Measurements from ENCODE around the gene TRMT61A.

The TRMT61A gene

GRCh38 chr14:103546652-103547454 is 17.9 kb downstream of the TRMT61A start:
- no peak overlapping the region for H2AFZ ChIP-seq (ENCODE audit: low read depth, low read length)
- no peak overlapping the region for H3K4me3 ChIP-seq (ENCODE audit: low read length)
- peaks cover 57% of the 10 kb centered on the region for H3K4me1 ChIP-seq (ENCODE audit: insufficient read depth, low read length)
- H3K27me3 ChIP-seq (ENCODE audit: insufficient read depth, low read length) = no peaks in the 10 kb centered on the region
- no peaks in the 10 kb centered on the region for H3K9me3 ChIP-seq (ENCODE audit: low read length)
- no peaks in the 10 kb centered on the region for H3K36me3 ChIP-seq (ENCODE audit: insufficient read depth, low read length)

DNA sequence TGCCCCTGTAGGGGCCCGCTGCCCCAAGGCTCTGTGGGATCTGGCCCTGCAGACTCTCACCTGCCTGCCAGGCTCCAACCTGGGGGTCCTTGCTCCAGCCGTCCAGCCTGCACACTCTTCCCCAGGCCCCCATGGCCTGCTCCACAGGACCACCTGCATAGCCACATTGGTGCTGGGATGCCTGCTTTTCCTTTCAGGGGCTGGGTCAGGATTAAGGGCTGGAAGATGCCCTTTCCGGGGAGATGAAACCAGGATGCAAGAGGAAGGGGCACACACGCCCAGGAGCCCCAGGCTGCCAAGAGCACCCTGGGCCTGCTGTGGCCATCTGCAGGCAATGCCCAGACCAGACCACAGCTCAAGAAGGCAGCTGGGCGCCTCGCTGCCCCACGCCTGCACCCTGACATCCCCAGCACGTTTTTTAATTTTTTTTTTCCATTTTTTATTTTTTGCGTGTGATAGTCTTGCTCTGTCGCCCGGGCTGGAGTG is 18.5 kb downstream of the TRMT61A start:
- Histone ChIP-seq H3K36me3 (ENCODE audit: insufficient read depth, low read length) (no peaks in the 10 kb centered on the region), H3K4me1 (ENCODE audit: insufficient read depth, low read length) (peaks cover 51% of the 10 kb centered on the region), H3K4me3 (ENCODE audit: low read length) (no peak overlapping the region), H2AFZ (ENCODE audit: low read depth, low read length) (no peak overlapping the region), H3K27me3 (ENCODE audit: insufficient read depth, low read length) (no peaks in the 10 kb centered on the region), H3K9me3 (ENCODE audit: low read length) (no peaks in the 10 kb centered on the region)

- Histone ChIP-seq H3K4me1 (ENCODE audit: insufficient read depth, low read length) (peaks cover 48% of the 10 kb centered on the region), H2AFZ (ENCODE audit: low read depth, low read length) (no peak overlapping the region), H3K9me3 (ENCODE audit: low read length) (no peaks in the 10 kb centered on the region), H3K27me3 (ENCODE audit: insufficient read depth, low read length) (no peaks in the 10 kb centered on the region), H3K4me3 (ENCODE audit: low read length) (no peak overlapping the region), H3K36me3 (ENCODE audit: insufficient read depth, low read length) (no peaks in the 10 kb centered on the region)
These were observed 19.0 kb downstream of the TRMT61A start for GRCh38 chr14:103547941-103548462.

DNA sequence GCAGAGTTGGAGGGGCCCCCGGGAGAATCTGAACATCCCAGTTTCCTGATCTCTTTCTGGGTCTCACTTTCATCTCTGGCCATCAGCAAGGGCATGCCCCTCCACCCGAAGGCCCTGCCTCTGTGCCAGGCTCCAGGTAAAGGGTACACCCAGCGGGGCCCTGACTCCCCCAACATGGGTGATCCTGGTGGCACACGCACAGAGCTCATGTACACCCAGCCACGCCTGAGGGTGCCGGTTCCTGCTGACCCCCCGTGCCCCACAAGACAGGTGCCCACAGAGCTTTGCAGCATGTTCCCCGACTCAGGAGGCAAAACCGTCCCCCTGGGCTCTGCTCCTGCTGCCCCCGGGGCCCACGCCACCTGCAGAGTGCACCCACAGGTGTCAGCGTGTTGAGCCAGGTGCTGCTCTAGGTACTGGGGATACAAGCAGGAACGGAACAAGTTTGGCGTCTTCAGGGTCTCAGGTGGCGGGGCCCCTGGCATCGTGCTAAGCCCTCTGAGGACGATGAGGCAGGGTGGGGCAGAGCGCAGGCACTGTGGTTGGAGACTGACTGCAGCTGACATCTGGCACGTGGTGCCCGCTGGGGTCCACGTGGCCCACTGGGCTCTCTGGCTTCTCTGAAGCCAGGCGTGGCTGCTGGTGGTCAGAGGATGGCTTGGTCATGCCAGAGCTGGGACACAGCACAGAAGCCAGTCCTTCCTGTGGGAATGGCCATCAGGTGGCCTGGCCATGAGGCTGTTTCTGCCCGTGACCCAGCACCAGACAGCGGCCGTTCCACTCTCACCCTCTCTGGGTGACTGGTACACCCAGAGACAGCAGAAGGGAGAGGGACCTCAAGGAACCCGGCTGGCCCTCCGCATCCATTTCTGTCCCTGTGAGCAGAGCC is 19.7 kb downstream of the TRMT61A start:
- Histone ChIP-seq H3K4me1 (ENCODE audit: insufficient read depth, low read length) (peaks cover 40% of the 10 kb centered on the region), H3K4me3 (ENCODE audit: low read length) (no peak overlapping the region)

DNA sequence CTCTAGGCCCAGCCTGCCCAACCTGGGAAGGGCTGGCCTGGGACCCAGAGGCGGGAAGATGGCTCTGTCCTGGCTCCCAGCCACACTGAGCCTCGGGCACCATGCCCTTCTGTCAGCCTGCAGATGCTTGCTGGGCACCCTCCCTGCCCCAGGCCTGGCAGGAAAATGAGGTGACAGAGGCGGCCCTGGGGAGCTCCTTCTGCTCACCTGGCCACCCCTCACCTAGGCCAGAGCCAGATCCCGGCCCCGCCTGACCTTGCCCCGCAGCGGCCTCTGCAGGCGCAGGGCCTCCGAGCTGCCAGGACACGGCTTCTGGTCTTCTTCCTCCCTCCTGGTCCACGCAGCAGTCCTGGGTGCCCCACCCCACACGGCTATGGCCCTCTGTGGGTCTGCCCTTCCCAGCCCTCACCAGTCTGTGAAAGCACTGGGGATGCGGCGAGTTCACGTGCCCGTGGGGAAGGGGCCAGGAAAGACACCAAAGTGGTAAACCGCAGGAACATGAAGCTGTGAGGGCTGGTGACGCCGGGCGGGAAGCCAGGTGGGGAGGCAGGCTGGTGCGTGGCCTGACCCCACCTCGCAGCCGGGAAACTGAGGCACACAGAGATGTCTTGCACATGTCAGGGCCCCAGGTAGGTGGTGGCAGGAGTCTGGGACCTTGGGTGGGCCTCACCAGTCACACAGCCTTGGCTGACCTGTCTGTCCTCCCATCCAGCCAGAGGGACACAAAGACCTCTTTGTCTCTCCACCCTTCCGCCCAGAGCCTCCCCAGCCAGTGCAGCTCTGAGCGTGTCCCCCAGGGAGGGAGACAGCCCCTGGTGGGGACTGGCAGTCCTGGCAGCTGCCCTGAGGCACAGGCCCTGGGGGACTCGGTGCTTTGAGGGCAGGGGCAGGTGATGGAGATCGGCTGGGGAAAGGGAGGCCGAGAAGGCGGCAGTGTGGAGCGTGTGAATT is 20.6 kb downstream of the TRMT61A start:
- Histone ChIP-seq H3K9me3 (ENCODE audit: low read length) (no peaks in the 10 kb centered on the region), H3K4me3 (ENCODE audit: low read length) (no peak overlapping the region), H2AFZ (ENCODE audit: low read depth, low read length) (no peak overlapping the region), H3K36me3 (ENCODE audit: insufficient read depth, low read length) (no peaks in the 10 kb centered on the region), H3K4me1 (ENCODE audit: insufficient read depth, low read length) (peaks cover 31% of the 10 kb centered on the region), H3K27me3 (ENCODE audit: insufficient read depth, low read length) (no peaks in the 10 kb centered on the region)

More for the DNA sequence above, 19.7 kb downstream of the TRMT61A start:
- H3K9me3 ChIP-seq (ENCODE audit: low read length) = no peaks in the 10 kb centered on the region
- no peaks in the 10 kb centered on the region for H3K36me3 ChIP-seq (ENCODE audit: insufficient read depth, low read length)
- no peak overlapping the region for H2AFZ ChIP-seq (ENCODE audit: low read depth, low read length)
- H3K27me3 ChIP-seq (ENCODE audit: insufficient read depth, low read length) = no peaks in the 10 kb centered on the region

- no peak overlapping the region for H3K4me3 ChIP-seq (ENCODE audit: low read length)
- H2AFZ ChIP-seq (ENCODE audit: low read depth, low read length) = no peak overlapping the region
- H3K27me3 ChIP-seq (ENCODE audit: insufficient read depth, low read length) = no peaks in the 10 kb centered on the region
- H3K36me3 ChIP-seq (ENCODE audit: insufficient read depth, low read length) = no peaks in the 10 kb centered on the region
- H3K9me3 ChIP-seq (ENCODE audit: low read length) = no peaks in the 10 kb centered on the region
- H3K4me1 ChIP-seq (ENCODE audit: insufficient read depth, low read length) = peaks cover 21% of the 10 kb centered on the region
These were observed 21.7 kb downstream of the TRMT61A start for GRCh38 chr14:103550451-103551337.

DNA sequence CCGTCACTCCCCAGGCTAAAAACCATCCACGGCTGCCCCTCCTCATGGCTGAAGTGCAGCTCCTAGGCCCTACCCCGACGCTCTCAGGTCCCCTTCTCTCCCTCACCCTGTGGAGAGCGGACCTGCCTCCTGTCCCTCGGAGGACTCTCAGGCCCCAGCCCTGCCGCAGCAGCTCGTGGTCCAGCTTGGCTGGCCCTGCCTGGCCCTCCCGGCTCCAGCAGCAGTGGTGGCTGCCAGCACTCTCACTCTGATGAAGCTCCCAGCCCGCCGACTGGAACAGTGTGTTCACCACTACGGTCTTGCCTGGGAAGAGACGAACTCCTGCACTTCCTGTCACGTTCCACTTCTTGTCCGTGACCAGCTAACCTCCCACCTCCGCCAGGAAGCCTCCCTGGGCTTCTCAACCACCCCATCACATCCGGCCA is 22.4 kb downstream of the TRMT61A start:
- H3K4me3 ChIP-seq (ENCODE audit: low read length) = no peak overlapping the region
- H3K27me3 ChIP-seq (ENCODE audit: insufficient read depth, low read length) = no peaks in the 10 kb centered on the region
- H3K36me3 ChIP-seq (ENCODE audit: insufficient read depth, low read length) = no peaks in the 10 kb centered on the region
- no peak overlapping the region for H2AFZ ChIP-seq (ENCODE audit: low read depth, low read length)
- peaks cover 14% of the 10 kb centered on the region for H3K4me1 ChIP-seq (ENCODE audit: insufficient read depth, low read length)
- no peaks in the 10 kb centered on the region for H3K9me3 ChIP-seq (ENCODE audit: low read length)

DNA sequence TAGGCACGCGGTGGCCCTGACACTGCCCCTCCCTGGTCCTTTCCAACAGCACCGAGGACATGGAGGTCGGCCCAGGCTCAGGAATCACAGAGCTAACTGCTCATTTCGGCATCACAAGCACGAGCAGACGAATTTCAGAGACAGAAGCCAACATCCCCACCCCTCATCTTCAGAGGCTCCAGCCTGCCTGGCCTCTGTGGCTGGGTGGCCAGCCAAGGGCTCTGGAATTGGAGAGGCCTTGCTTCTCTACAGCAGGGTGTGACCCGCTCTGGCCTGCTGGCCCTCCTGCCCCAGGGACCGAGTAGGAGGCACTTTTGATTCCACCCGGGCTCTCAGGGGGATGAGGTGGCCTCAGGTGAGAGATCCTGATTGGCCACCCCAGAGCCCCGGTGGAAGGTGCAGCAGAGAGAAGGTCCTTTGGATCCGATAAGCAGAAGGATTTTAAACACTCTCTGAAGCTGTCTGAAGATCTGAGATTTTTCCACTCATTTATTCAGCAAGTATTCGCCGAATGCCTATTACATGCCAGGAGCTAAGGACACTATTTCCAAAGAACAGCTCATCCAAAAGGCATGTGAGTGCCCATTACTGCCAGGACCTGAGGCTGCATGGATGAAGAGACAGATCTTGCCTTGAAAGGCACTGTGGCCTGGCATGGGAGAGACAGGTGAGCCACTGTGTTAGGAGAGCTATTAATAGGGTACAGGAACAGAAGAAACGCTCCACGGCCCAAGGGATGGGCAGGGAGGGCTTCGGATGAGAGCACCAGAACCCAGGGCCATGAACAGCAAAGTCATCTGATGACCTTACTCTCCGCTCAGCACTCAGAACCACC is 23.2 kb downstream of the TRMT61A start:
- peaks cover 4% of the 10 kb centered on the region for H3K36me3 ChIP-seq (ENCODE audit: insufficient read depth, low read length)
- H3K27me3 ChIP-seq (ENCODE audit: insufficient read depth, low read length) = no peaks in the 10 kb centered on the region
- H3K4me3 ChIP-seq (ENCODE audit: low read length) = no peak overlapping the region
- peaks cover 10% of the 10 kb centered on the region for H3K4me1 ChIP-seq (ENCODE audit: insufficient read depth, low read length)
- no peaks in the 10 kb centered on the region for H3K9me3 ChIP-seq (ENCODE audit: low read length)
- H2AFZ ChIP-seq (ENCODE audit: low read depth, low read length) = no peak overlapping the region

DNA sequence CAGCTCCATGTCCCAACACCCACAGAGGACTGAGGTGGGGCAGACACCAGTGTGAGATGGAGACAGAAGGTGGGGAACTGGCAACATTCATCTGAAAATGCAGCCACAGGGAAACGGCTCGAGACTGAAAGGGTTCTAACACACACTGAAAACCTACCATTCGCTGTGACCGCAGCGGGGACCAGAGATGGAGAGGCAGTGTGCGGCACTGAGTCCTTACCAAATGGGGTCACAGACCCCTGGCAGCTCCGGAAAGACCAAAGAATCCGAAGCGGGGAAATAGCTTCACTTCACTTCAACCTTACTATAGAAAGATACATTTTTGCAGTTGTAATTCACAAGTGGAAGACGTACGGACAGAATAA is 23.8 kb downstream of the TRMT61A start:
- H3K4me3 ChIP-seq (ENCODE audit: low read length) = no peak overlapping the region
- peaks cover 13% of the 10 kb centered on the region for H3K4me1 ChIP-seq (ENCODE audit: insufficient read depth, low read length)
- no peaks in the 10 kb centered on the region for H3K9me3 ChIP-seq (ENCODE audit: low read length)
- no peaks in the 10 kb centered on the region for H3K27me3 ChIP-seq (ENCODE audit: insufficient read depth, low read length)
- H3K36me3 ChIP-seq (ENCODE audit: insufficient read depth, low read length) = peaks cover 5% of the 10 kb centered on the region
- no peak overlapping the region for H2AFZ ChIP-seq (ENCODE audit: low read depth, low read length)

- Histone ChIP-seq H2AFZ (ENCODE audit: low read depth, low read length) (no peak overlapping the region), H3K4me3 (ENCODE audit: low read length) (no peak overlapping the region), H3K27me3 (ENCODE audit: insufficient read depth, low read length) (no peaks in the 10 kb centered on the region), H3K4me1 (ENCODE audit: insufficient read depth, low read length) (peaks cover 21% of the 10 kb centered on the region), H3K36me3 (ENCODE audit: insufficient read depth, low read length) (peaks cover 33% of the 10 kb centered on the region), H3K9me3 (ENCODE audit: low read length) (no peaks in the 10 kb centered on the region)
These were observed 26.8 kb downstream of the TRMT61A start for GRCh38 chr14:103555559-103556337.

Data from neuron (in vitro differentiated cells).